A673 (cell line): ENCODE results near the gene IFRD2. TPM values are rescaled to one million over a fixed set of nuclear protein-coding genes. Genes with fewer than 3 reads are reported as not detected.

Experiments used
- BruUV-seq: library from RNA; stranded (reverse); fragments of 400-500 nt; replicated peaks from 2 replicates; lab custom pipeline; 2021; lab: Mats Ljungman, UMichigan
- CTCF ChIA-PET: fragments of 300-600 bp; sonication (Branson Sonifier 250); formaldehyde crosslinking; loops from one replicate; lab custom pipeline; 2022; ENCODE audit warnings: antibody characterized with exemption; lab: Charles Lee
- POLR2A ChIA-PET: fragments of 300-600 bp; sonication (Branson Sonifier 250); formaldehyde crosslinking; loops from one replicate; lab custom pipeline; 2022; ENCODE audit warnings: antibody characterized with exemption; ENCODE audit not compliant: low non-redundant PET; lab: Charles Lee
- DNase-seq: peaks from one replicate; pipeline ENCODE4 v3.0.0-alpha.2; 2015; ENCODE audit warnings: low spot score
- H3K27ac ChIP-seq: fragments of 200-600 bp; sonication (generic); 2 replicates; pipeline ENCODE4 v1.5.1; 2016; ENCODE audit warnings: mixed run types, low read depth, mild to moderate bottlenecking, mixed read lengths, antibody characterized with exemption, low read length; ENCODE audit not compliant: poor library complexity, severe bottlenecking
- H3K27me3 ChIP-seq: fragments of 200-600 bp; sonication (generic); replicated peaks from 2 replicates; pipeline ENCODE4 v1.6.1; 2017; ENCODE audit warnings: mixed run types, low read depth, mild to moderate bottlenecking, mixed read lengths, antibody characterized with exemption, low read length; ENCODE audit not compliant: insufficient read depth, poor library complexity
- H3K36me3 ChIP-seq: fragments of 200-600 bp; sonication (generic); 2 replicates; pipeline ENCODE4 v1.6.1; 2016; ENCODE audit warnings: mixed run types, mild to moderate bottlenecking, mixed read lengths, antibody characterized with exemption, low read length; ENCODE audit not compliant: insufficient read depth, poor library complexity, severe bottlenecking
- H3K4me1 ChIP-seq: fragments of 200-600 bp; sonication (generic); 2 replicates; pipeline ENCODE4 v1.6.1; 2017; ENCODE audit warnings: mixed run types, mild to moderate bottlenecking, mixed read lengths, antibody characterized with exemption, low read length; ENCODE audit not compliant: insufficient read depth, poor library complexity, severe bottlenecking
- H3K4me3 ChIP-seq: fragments of 200-600 bp; sonication (generic); 2 replicates; pipeline ENCODE4 v1.5.1; 2016; ENCODE audit warnings: low read depth, mixed run types, mild to moderate bottlenecking, mixed read lengths, low read length; ENCODE audit not compliant: poor library complexity, severe bottlenecking
- H3K9me3 ChIP-seq: fragments of 200-600 bp; sonication (generic); 2 replicates; pipeline ENCODE4 v1.6.1; 2016; ENCODE audit warnings: mixed run types, low read depth, mild to moderate bottlenecking, mixed read lengths, antibody characterized with exemption, low read length; ENCODE audit not compliant: poor library complexity, severe bottlenecking
- EZH2 ChIP-seq: fragments of 200-600 bp; sonication (generic); IDR thresholded peaks from 2 replicates; pipeline ENCODE4 v1.6.1; 2017; ENCODE audit warnings: borderline replicate concordance, low read depth, mild to moderate bottlenecking, mixed read lengths, antibody characterized with exemption, low read length; ENCODE audit not compliant: poor library complexity, severe bottlenecking
- intact Hi-C: fragments of 100-400 bp; cut with micrococcal nuclease; formaldehyde crosslinking; loops from one replicate; pipeline ENCODE4 v1.10.0; 2022; ENCODE audit not compliant: unreplicated experiment
- total RNA-seq: library from RNA; stranded (reverse); gene quantifications from 2 replicates; pipeline ENCODE4 v1.2.3, GENCODE V29; 2021
- TF ChIP-seq, protein P1 (sequence below): fragments of 300-800, 200-600 bp; sonication (generic); conservative IDR thresholded peaks from 2 replicates; pipeline ENCODE4 v1.5.1; 2017; ENCODE audit warnings: low read depth, mild to moderate bottlenecking, antibody characterized with exemption, low read length, moderate library complexity, mixed read lengths

Gene IFRD2
- total RNA-seq, 1 experiment from 2014 or later: 77.4 TPM

DNA sequence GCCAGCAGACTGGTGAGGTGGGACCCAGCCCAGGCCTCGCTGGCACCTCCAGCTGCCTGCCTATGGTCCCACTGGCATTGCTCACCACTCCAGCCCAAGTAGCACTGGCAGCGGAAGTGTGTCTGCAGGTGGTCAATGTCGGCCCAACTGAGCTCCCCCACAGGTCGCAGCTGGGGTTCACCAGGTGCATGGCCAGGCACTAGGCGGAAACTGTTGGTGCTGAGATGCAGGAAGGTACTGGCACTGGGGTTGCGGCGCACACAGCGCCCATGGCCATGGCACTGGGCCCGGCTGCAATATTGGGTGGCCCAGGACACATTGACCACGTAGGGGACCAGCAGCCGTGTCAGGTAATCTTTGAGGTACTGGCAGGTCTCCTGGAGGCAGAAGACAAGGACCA is 25.9 kb upstream of the IFRD2 start:
- intact Hi-C loops: no loop called here
- CTCF ChIA-PET: no interaction called here
- Histone ChIP-seq H3K4me1 (peaks cover 3% of the 10 kb centered on the region), H3K9me3 (no peaks in the 10 kb centered on the region), H3K36me3 (no peaks in the 10 kb centered on the region), H3K4me3 (no peak overlapping the region), H3K27me3 (no peaks in the 10 kb centered on the region), H3K27ac (no peak overlapping the region)
- POLR2A ChIA-PET: no interaction called here
- no peak for DNase-seq
- TF ChIP-seq, protein P1, sequence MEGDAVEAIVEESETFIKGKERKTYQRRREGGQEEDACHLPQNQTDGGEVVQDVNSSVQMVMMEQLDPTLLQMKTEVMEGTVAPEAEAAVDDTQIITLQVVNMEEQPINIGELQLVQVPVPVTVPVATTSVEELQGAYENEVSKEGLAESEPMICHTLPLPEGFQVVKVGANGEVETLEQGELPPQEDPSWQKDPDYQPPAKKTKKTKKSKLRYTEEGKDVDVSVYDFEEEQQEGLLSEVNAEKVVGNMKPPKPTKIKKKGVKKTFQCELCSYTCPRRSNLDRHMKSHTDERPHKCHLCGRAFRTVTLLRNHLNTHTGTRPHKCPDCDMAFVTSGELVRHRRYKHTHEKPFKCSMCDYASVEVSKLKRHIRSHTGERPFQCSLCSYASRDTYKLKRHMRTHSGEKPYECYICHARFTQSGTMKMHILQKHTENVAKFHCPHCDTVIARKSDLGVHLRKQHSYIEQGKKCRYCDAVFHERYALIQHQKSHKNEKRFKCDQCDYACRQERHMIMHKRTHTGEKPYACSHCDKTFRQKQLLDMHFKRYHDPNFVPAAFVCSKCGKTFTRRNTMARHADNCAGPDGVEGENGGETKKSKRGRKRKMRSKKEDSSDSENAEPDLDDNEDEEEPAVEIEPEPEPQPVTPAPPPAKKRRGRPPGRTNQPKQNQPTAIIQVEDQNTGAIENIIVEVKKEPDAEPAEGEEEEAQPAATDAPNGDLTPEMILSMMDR: no peak
- no peak for TF ChIP-seq EZH2
- BruUV-seq: no TSS peak

- intact Hi-C loops: no loop called here
- TF ChIP-seq EZH2: no peak
- TF ChIP-seq, protein P1: no peak
- Histone ChIP-seq H3K36me3 (no peaks in the 10 kb centered on the region), H3K4me1 (peaks cover 3% of the 10 kb centered on the region), H3K27me3 (no peaks in the 10 kb centered on the region), H3K9me3 (no peaks in the 10 kb centered on the region), H3K4me3 (no peak overlapping the region), H3K27ac (no peak overlapping the region)
- ChIA-PET POLR2A (no interaction called here), CTCF (no interaction called here)
- DNase-seq: no peak
- no TSS peak for BruUV-seq
Observed at GRCh38 chr3:50317300-50317699, 25.1 kb upstream of the IFRD2 start.

GRCh38 chr3:50316657-50317242 is 24.5 kb upstream of the IFRD2 start:
- Histone ChIP-seq H3K36me3 (no peaks in the 10 kb centered on the region), H3K4me3 (no peak overlapping the region), H3K27me3 (no peaks in the 10 kb centered on the region), H3K9me3 (no peaks in the 10 kb centered on the region), H3K4me1 (peaks cover under 1% of the 10 kb centered on the region), H3K27ac (no peak overlapping the region)
- intact Hi-C loops: no loop called here
- TF ChIP-seq, protein P1: no peak
- no peak for TF ChIP-seq EZH2
- CTCF ChIA-PET: no interaction called here
- no peak for DNase-seq
- BruUV-seq: no TSS peak
- POLR2A ChIA-PET: no interaction called here
